HG02852 (cell line): ENCODE results near the gene TMC5.
"Not testable (repeated sequence)": the region's sequence is repeated elsewhere in the genome, so short reads cannot be mapped to it uniquely, and the experiment has no call there.

Experiments used
- ATAC-seq: cut with Tn5 transposase; IDR thresholded peaks from one replicate; pipeline ENCODE4 v1.9.1; 2021; ENCODE audit warnings: mild to moderate bottlenecking, moderate library complexity; ENCODE audit not compliant: unreplicated experiment

Gene TMC5

GRCh38 chr16:19397373-19397772 lies 20.3 kb upstream of the TMC5 start:
- ATAC-seq: not testable (repeated sequence)

- no peak for ATAC-seq
Measured at GRCh38 chr16:19400711-19401110, 17.0 kb upstream of the TMC5 start.

- no peak for ATAC-seq
Measured at GRCh38 chr16:19406891-19407491, 10.7 kb upstream of the TMC5 start.

DNA sequence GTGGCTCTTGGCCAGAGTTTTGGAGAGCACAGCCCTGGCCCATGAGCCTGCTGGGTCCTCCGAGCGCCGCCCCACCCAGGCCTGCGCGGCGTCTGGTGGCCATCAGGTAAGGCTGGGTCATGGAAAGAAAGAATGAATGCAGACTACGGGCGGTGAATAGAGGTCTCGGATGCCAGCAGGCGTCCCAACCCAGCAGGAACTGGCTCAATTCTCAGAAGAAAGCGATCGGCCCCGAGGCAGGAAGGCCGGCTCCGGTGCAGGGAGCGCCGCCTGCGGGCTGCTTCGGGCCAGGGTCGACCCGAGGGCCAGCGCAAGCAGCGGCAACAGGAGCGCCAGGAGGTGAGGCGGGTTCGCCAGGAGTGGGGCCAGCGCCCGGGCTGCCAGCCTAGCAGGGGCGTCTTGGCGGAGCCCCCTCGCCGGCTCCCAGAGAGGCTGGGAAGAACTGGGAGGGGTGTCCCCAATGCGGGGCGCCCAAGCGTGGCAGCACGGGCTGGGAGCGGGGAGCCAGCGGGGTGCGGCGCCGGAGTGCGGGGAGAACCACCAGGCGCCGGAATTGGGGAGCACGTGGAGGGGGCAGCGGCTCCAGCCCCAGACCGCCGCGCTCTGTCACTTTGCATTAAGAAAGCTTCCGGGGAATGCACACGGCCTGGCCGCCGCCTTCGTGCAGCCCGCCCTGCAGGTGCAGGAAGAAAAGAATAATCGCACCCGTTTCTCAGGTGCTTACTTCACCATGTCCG lies 7.1 kb upstream of the TMC5 start:
- ATAC-seq: no peak

GRCh38 chr16:19411298-19411697 lies 6.4 kb upstream of the TMC5 start:
- ATAC-seq: no peak

DNA sequence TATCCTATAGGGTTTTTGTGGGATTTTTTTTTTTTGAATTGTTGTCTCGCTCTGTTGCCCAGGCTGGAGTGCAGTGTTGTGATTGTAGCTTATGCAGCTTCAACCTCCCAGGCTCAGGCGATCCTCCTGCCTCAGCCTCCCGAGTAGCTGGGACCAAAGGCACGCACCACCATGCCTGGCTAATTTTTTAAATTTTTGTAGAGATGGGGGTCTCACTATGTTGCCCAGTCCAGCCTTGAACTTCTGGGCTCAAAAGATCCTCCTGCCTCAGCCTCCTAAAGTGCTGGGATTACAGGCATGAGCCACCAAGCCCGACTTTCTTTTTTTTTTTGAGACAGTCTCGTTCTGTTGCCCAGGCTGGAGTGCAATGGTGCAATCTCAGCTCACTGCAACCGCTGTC lies 5.6 kb upstream of the TMC5 start:
- not testable (repeated sequence) for ATAC-seq

DNA sequence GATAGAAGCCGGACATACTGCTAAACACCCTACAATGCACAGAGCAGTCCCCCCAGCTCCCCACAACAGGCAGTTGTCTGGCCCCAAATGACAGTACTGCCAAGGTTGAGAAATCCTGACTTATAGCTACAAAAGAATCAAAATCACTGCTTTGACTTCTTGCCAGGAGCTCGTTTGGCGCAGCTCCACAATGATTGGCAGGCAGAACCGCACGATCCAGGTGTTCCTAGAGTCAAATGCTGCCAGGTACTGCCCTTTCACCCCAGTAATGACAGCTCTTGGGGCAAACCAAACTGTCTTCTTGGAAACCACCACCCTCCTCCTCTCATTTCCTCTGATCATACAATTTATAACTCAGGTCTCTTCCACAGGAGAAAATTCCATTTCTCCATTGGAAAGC lies 2.2 kb upstream of the TMC5 start:
- no peak for ATAC-seq

DNA sequence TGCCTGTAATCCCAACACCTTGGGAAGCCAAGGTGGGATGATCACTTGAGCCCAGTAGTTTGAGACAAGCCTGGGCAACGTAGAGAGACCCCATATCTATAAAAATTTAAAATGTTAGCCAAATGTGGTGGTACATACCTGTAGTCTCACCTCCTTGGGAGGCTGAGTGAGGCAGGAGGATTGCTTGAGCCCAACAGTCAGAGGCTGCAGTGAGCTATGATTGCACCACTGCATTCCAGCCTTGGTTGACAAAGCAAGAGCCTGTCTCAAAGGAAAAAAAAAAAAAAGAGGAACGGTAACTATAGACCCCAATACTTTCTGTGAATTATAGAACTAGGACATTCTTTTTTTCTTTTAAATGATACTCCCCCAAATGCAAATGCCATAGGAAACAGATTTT lies 1.8 kb upstream of the TMC5 start:
- ATAC-seq: no peak

GRCh38 chr16:19418200-19418599 lies 517 bp downstream of the TMC5 start:
- no peak for ATAC-seq

DNA sequence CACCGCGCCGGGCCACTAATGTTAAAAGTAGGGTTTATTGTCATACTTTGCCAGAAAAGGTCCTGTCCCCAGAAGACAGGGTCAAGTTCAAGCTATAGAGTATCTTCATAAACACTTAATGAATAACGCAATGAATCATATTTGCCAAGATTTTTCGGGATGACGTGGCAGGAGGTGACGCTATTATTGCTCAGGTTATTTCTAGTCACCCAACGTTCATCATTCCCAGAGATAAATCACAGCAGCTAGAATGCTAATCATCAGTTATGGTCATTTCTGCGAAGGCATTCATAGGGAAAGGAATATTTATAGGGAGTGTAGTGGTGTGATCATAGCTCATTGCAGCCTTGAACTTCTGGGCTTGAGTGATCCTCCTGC lies 2.0 kb downstream of the TMC5 start:
- ATAC-seq: no peak

DNA sequence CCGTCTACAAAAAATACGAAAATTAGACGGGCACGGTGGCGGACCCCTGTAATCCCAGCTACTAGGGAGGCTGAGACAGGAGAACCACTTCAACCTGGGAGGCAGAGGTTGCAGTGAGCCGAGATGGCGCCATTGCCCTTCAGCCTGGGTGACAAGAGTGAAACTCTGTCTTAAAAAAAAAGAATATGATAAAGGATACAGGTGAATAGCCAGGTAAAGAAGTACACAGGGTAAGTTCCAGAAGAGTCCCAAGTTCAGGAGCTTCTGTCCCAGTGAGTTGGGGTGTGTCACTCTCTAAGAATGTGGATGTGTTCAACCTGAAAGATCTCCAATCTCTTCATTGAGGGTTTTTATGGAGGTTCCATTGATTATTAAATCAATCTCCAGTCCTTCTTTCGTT lies 6.8 kb downstream of the TMC5 start:
- no peak for ATAC-seq

- no peak for ATAC-seq
Measured at GRCh38 chr16:19430345-19430744, 12.7 kb downstream of the TMC5 start.

DNA sequence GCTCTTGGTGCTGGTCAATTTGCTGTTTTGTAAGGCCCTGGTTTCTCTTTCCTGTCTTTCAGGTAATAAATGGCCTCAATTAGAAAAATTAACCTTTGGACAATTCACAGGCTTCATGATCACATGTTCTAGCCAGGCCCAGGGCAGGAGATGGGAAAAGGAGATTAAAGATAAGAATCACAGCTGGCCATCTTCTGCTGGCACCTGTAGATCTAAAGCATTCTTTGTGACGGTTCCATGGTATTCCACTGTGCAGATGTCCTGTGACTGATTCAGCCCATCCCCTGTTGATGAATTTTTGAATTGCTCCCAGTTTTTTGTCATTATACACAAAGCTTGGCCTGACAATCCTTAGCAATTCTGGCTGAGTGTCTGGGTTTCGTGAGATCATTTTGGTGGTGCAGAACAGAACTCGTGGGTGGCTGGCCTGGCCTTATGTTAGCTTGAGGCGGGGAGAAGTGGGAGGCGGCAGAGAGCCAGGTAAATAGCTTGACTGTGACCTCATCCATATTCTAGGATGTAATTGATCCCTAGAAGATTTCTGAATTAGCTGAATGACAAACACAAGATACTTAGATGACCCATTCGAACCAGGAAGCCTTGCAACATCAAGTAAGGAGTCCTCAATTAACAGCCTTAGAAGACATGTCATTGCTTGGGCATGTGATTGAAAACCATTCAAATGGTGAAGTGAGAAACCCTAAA lies 14.1 kb downstream of the TMC5 start:
- ATAC-seq: no peak

DNA sequence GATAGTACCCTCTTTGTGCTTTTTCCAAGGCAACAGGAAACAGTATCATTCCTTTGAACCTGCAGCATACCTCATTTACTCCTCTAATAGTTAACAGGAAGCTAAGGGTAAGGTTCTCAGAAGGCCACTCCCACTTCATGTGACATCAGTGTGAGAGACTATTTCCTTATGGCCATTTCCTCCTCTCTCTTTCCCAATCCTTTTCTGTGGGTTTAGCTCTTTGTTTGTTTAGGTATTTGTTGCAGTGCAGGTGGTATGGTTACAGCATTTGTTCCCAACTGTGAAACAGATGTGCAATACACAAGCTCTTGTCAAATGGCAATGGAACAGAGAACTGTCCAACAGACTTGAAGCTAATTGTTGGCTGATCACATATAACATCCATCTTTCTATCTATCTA lies 14.7 kb downstream of the TMC5 start:
- no peak for ATAC-seq

- ATAC-seq: no peak
Measured at GRCh38 chr16:19434584-19434983, 16.9 kb downstream of the TMC5 start.

GRCh38 chr16:19436540-19436939 lies 18.9 kb downstream of the TMC5 start:
- ATAC-seq: no peak

GRCh38 chr16:19437280-19437679 lies 19.6 kb downstream of the TMC5 start:
- no peak for ATAC-seq

- ATAC-seq: no peak
Measured at GRCh38 chr16:19438739-19439138, 21.1 kb downstream of the TMC5 start.

DNA sequence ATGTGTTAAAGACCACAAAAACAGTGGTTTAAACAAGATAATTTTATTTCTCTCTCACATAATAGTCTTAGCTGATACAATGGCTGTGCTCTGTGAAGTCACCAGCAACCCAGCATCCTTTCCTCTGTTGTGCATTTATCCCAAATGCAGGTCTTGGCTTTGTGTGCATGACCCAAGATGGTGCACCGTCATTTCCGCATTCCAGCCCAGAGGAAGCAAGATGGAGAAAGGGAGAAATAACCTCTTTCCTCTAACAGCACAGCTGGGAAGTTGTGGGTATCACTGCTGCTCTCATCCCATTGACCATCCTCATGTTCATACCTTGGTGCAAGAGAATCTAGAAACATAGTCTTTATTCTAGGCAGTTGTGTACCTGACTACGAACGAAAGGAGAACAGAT lies 21.8 kb downstream of the TMC5 start:
- ATAC-seq: no peak

- ATAC-seq: no peak
Measured at GRCh38 chr16:19443659-19444058, 26.0 kb downstream of the TMC5 start.

DNA sequence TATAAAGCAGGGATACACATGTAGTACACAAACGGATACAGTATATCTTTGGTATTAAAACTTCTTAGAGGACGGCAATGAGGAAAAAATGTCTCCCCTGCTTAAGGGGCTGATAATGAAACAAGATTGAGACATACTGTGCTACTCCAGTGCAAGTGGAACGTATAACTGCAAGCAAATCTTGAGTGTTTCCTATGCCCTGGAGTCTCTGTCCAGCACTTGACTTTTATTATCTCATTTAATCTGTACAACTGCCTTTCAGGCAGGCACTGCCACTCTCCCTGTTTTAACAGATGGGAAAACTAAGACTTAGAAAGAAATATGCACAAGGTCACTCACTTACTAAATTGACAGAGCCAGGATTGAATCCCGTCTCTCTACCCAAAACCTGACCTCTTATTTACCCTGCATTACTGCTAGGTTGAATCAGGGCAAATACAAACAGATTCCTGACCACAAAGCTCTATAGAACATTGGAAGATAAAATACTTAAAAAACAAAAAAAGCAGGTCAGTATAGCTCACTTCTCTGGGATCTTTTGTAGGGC lies 28.7 kb downstream of the TMC5 start:
- ATAC-seq: no peak

- no peak for ATAC-seq
Measured at GRCh38 chr16:19446886-19447285, 29.2 kb downstream of the TMC5 start.
